GM12878 (cell line): ENCODE measurements around the gene SOX2. TPM values are rescaled to one million over a fixed set of nuclear protein-coding genes. Genes with fewer than 3 reads are reported as not detected.

Experiments used
- ATAC-seq: fragments of 200-7000 bp; cut with Tn5 transposase; 3 replicates; pipeline ENCODE4 v1.9.1; 2020; ENCODE audit warnings: mild to moderate bottlenecking, moderate library complexity
- BruUV-seq: library from RNA; stranded (reverse); fragments of 400-500 nt; replicated peaks from 2 replicates; lab custom pipeline; 2021; lab: Mats Ljungman, UMichigan
- CTCF ChIA-PET: fragments of 300-600 bp; sonication (Branson Sonifier 250); formaldehyde crosslinking; extraction: SDS; loops from one replicate; lab custom pipeline; 2021; ENCODE audit warnings: inconsistent platforms; lab: Yijun Ruan, JAX
- POLR2A ChIA-PET: fragments of 350-600 bp; formaldehyde crosslinking; extraction: SDS; loops from one replicate; lab custom pipeline; 2021; ENCODE audit warnings: inconsistent platforms; lab: Charles Lee
- RAD21 ChIA-PET: fragments of 300-600 bp; sonication (Branson Sonifier 250); formaldehyde crosslinking; loops from one replicate; lab custom pipeline; 2023; ENCODE audit warnings: antibody characterized with exemption; ENCODE audit not compliant: unreplicated experiment; lab: Charles Lee
- SMC1A ChIA-PET: fragments of 300-600 bp; sonication (Branson Sonifier 250); formaldehyde crosslinking; loops from one replicate; lab custom pipeline; 2023; ENCODE audit not compliant: unreplicated experiment, uncharacterized antibody; lab: Charles Lee
- DNase-seq: peaks from one replicate; pipeline ENCODE4 v3.0.0-alpha.2; 2011; ENCODE audit warnings: low read depth, low spot score
- FAIRE-seq: peaks from 3 replicates; lab custom pipeline; 2011; peaks lifted over from hg19 to GRCh38; lab: Jason Lieb, UNC
- H2AFZ ChIP-seq: 2 replicates; pipeline ENCODE4 v1.6.0; 2011; ENCODE audit warnings: low read depth, low read length, control low read depth; ENCODE audit not compliant: control insufficient read depth
- H3K27ac ChIP-seq: 2 replicates; pipeline ENCODE4 v1.5.1; 2011; ENCODE audit warnings: control low read depth; ENCODE audit not compliant: control insufficient read depth, insufficient read depth
- H3K27me3 ChIP-seq, 2 experiments: replicated peaks in 1 of 2; 2 replicates each; pipeline versions ENCODE4 v1.6.0 to v1.6.1; 2011; ENCODE audit warnings: low read length in 1 of 2; ENCODE audit not compliant: control insufficient read depth in 2 of 2, insufficient read depth in 2 of 2
- H3K36me3 ChIP-seq, 2 experiments: 2 replicates each; pipeline ENCODE4 v1.5.1; 2011; ENCODE audit warnings: low read length in 1 of 2; ENCODE audit not compliant: control insufficient read depth in 2 of 2, insufficient read depth in 2 of 2
- H3K4me1 ChIP-seq: 2 replicates; pipeline ENCODE4 v1.6.1; 2011; ENCODE audit warnings: mild to moderate bottlenecking, low read length, moderate library complexity, mixed read lengths; ENCODE audit not compliant: control insufficient read depth, insufficient read depth
- H3K4me2 ChIP-seq: 2 replicates; pipeline ENCODE4 v1.6.0; 2011; ENCODE audit warnings: control low read depth; ENCODE audit not compliant: control insufficient read depth, insufficient read depth
- H3K4me3 ChIP-seq: fragments of 200-600 bp; sonication (generic); 2 replicates; pipeline ENCODE4 v1.5.1; 2016
- H3K79me2 ChIP-seq: 2 replicates; pipeline ENCODE4 v1.6.0; 2011; ENCODE audit warnings: low read length; ENCODE audit not compliant: control insufficient read depth, insufficient read depth
- H3K9ac ChIP-seq: 2 replicates; pipeline ENCODE4 v1.8.0; 2011; ENCODE audit warnings: low read length, control low read depth, mixed read lengths; ENCODE audit not compliant: control insufficient read depth, insufficient read depth
- H3K9me3 ChIP-seq: replicated peaks from 3 replicates; pipeline ENCODE4 v1.5.1; 2011; ENCODE audit warnings: mild to moderate bottlenecking, low read length; ENCODE audit not compliant: control insufficient read depth, insufficient read depth
- H4K20me1 ChIP-seq: 2 replicates; pipeline ENCODE4 v1.6.0; 2011; ENCODE audit not compliant: control insufficient read depth, insufficient read depth
- BHLHE40 ChIP-seq, 2 experiments: fragments of 450-650 bp in 1 of 2; IDR thresholded peaks; 2 replicates each; pipeline ENCODE4 v1.6.1; 2011 to 2017; ENCODE audit warnings: low read depth in 2 of 2, borderline replicate concordance in 1 of 2, improper control_type of control experiment in 1 of 2, low read length in 1 of 2, mild to moderate bottlenecking in 1 of 2
- FOXM1 ChIP-seq: IDR thresholded peaks from 2 replicates; pipeline ENCODE4 v1.6.1; 2012; ENCODE audit warnings: low read depth, mild to moderate bottlenecking, inconsistent platforms, low read length, moderate library complexity
- MTA2 ChIP-seq: fragments of 450-650 bp; IDR thresholded peaks from 2 replicates; pipeline ENCODE4 v1.6.1; 2016; ENCODE audit warnings: low read depth, mild to moderate bottlenecking, moderate library complexity
- POLR2AphosphoS5 ChIP-seq: IDR thresholded peaks from 2 replicates; pipeline ENCODE4 v1.6.1; 2011; ENCODE audit warnings: mild to moderate bottlenecking, low read length, inconsistent platforms
- SIX5 ChIP-seq: IDR thresholded peaks from 2 replicates; pipeline ENCODE4 v1.6.1; 2011; ENCODE audit warnings: mild to moderate bottlenecking, low read depth, low read length, moderate library complexity; ENCODE audit not compliant: severe bottlenecking
- SMC3 ChIP-seq: IDR thresholded peaks from 2 replicates; pipeline ENCODE4 v1.6.1; 2011; ENCODE audit warnings: low read length, improper control_type of control experiment, borderline replicate concordance
- SP1 ChIP-seq: IDR thresholded peaks from one replicate; pipeline ENCODE4 v1.6.1; 2011; ENCODE audit warnings: low read depth, low read length
- ZNF207 ChIP-seq: fragments of 450-650 bp; IDR thresholded peaks from 2 replicates; pipeline ENCODE4 v1.6.1; 2014; ENCODE audit warnings: antibody characterized with exemption, mild to moderate bottlenecking, borderline replicate concordance
- whole genome bisulfite sequencing: methylation state at CpG from one replicate; pipeline ENCODE4 v1.1.6; 2016; ENCODE audit warnings: low lambda C conversion rate; ENCODE audit not compliant: insufficient replicate concordance, insufficient coverage; ENCODE audit errors: missing lambda C conversion rate; 5-methylcytosine and 5-hydroxymethylcytosine counted together
- in situ Hi-C: fragments of 300-500 bp; cut with MboI; formaldehyde crosslinking; loops from 9 replicates; pipeline ENCODE4 v1.14.3; 2018; ENCODE audit warnings: mixed read lengths
- intact Hi-C: fragments of 100-400 bp; cut with micrococcal nuclease; formaldehyde crosslinking; loops from one replicate; pipeline ENCODE4 v1.14.2; 2022; ENCODE audit not compliant: unreplicated experiment
- polyA plus RNA-seq, 11 experiments: library from polyadenylated mRNA; depleted of rRNA in 4 of 11; unstranded in 6 of 11; stranded (reverse) in 5 of 11; fragments of >200 nt; fragmentation: Nextera tagmentation in 4 of 11; fragmentation: Illumina TruSeq in 1 of 11; extraction: Ambion mirVana in 4 of 11; extraction: Trizol in 1 of 11; gene quantifications; 1 replicate in 1 of 11; 2 replicates in 10 of 11; pipeline versions ENCODE4 v1.2.1 to v1.2.3, GENCODE V29; 2011 to 2016; ENCODE audit warnings: inconsistent platforms in 2 of 11, missing spikeins in 2 of 11, low read depth in 1 of 11
- total RNA-seq, 4 experiments: library from RNA; depleted of rRNA in 3 of 4; stranded (reverse); fragments of >200 nt in 3 of 4; fragmentation: Illumina TruSeq in 1 of 4; extraction: Trizol in 1 of 4; gene quantifications; 2 replicates each; pipeline versions ENCODE4 v1.2.1 to v1.2.3, GENCODE V29; 2013 to 2021
- TF ChIP-seq, protein P1 (sequence below): IDR thresholded peaks from 2 replicates; pipeline ENCODE4 v1.6.1; 2012; ENCODE audit warnings: low read depth, low read length, improper control_type of control experiment
- TF ChIP-seq, protein P2 (sequence below): IDR thresholded peaks from 2 replicates; pipeline ENCODE4 v1.6.1; 2012; ENCODE audit warnings: improper control_type of control experiment, low read depth, low read length; ENCODE audit not compliant: insufficient replicate concordance
- TF ChIP-seq, protein P3 (sequence below): fragments of 450-650 bp; formaldehyde crosslinking; IDR thresholded peaks from 2 replicates; pipeline ENCODE4 v1.4.0; 2020; ENCODE audit warnings: mild to moderate bottlenecking, moderate library complexity
- TF ChIP-seq, protein P4 (sequence below): IDR thresholded peaks from 2 replicates; pipeline ENCODE4 v1.6.1; 2012; ENCODE audit warnings: low read depth, low read length, improper control_type of control experiment

Gene SOX2
- total and polyA plus RNA-seq, 10 of the 15 experiments (the other 5 are each of a cell fraction or from before 2014, with no cell fraction given), result 0.06 to 0.10 (median 0.07) TPM; not detected in 6

DNA sequence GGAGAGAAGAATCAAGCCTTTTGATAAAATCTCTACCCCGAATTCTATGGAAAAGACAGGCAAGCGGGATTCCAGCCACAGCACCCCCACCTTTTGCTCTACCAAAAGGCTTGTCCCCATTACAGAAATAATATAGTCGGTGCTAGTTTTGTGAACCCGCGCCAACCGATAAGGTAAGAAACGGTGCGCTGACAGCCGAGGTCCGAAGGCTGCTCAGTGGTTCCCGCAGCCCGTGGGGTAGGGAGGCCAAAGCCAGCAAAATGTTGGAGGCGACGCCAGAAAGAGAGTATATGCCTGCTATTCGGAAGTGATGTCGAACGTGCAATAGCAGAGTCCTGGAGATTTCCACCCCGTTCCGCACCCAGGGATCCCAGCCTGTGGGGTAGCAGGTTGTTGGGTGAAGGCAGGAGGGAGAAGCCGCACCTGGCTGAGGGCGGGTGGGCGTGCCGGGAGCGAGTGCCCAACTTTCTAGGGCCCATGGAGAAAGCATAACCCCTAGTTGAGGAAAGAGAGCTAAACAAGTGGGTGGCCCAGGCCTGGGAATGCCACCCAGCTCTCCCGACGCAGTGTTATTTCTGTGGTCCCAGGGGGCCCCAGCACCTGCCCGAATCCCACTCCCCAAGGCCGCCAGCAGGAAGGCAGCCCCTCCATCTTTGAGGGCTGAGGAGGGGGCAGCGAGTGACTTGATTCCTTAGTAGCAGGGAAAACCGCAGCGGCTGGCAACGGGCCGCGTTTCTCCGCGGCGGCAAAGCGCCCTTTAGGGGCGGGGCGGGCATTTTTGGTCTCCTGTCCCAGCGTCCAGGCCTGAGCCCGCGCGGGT is 7.9 kb upstream of the SOX2 start:
- H3K79me2 ChIP-seq, result no peaks in the 10 kb centered on the region
- peaks cover 4 to 17% of the 10 kb centered on the region in 2 experiments for H3K27me3 ChIP-seq
- ATAC-seq, result no peak
- no peaks in the 10 kb centered on the region for H3K4me1 ChIP-seq
- POLR2A ChIA-PET, result no interaction called here
- BruUV-seq, result no TSS peak
- H2AFZ ChIP-seq, result no peak overlapping the region
- H3K4me3 ChIP-seq, result no peak overlapping the region
- no peak for FAIRE-seq
- H3K27ac ChIP-seq, result no peak overlapping the region
- intact Hi-C loops, result loop anchor here (10.0 kb wide), 3 partner anchors 231 to 899 kb away; partner anchors contain the start of gene FXR1
- CTCF ChIA-PET, result no interaction called here
- no peak overlapping the region for H3K4me2 ChIP-seq
- H3K9me3 ChIP-seq, result no peaks in the 10 kb centered on the region
- no peak overlapping the region for H3K9ac ChIP-seq
- in situ Hi-C loops, result loop anchor here (10.0 kb wide), 1 partner anchor 551 kb away; no protein-coding TSS in a partner anchor
- RAD21 ChIA-PET, result no interaction called here
- no peaks in the 10 kb centered on the region for H3K36me3 ChIP-seq
- SMC1A ChIA-PET, result no interaction called here
- DNase-seq, result no peak
- no peaks in the 10 kb centered on the region; the same call in 1 of the 2 replicates for H4K20me1 ChIP-seq
- WGBS, result 22% methylated on average over 39 of the region's 44 CpGs
- no peak for TF ChIP-seq ZNF207
- no peak for TF ChIP-seq SMC3
- no peak for TF ChIP-seq BHLHE40 (IDR thresholded peaks at IDR 0.05; ENCODE audit: borderline replicate concordance in 1 of 2, low read depth in 2 of 2, low read length in 1 of 2)
- TF ChIP-seq SIX5, result no peak
- TF ChIP-seq, protein P1, sequence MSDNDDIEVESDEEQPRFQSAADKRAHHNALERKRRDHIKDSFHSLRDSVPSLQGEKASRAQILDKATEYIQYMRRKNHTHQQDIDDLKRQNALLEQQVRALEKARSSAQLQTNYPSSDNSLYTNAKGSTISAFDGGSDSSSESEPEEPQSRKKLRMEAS, result no peak
- no peak for TF ChIP-seq FOXM1
- TF ChIP-seq POLR2AphosphoS5, result no peak
- TF ChIP-seq, protein P2, sequence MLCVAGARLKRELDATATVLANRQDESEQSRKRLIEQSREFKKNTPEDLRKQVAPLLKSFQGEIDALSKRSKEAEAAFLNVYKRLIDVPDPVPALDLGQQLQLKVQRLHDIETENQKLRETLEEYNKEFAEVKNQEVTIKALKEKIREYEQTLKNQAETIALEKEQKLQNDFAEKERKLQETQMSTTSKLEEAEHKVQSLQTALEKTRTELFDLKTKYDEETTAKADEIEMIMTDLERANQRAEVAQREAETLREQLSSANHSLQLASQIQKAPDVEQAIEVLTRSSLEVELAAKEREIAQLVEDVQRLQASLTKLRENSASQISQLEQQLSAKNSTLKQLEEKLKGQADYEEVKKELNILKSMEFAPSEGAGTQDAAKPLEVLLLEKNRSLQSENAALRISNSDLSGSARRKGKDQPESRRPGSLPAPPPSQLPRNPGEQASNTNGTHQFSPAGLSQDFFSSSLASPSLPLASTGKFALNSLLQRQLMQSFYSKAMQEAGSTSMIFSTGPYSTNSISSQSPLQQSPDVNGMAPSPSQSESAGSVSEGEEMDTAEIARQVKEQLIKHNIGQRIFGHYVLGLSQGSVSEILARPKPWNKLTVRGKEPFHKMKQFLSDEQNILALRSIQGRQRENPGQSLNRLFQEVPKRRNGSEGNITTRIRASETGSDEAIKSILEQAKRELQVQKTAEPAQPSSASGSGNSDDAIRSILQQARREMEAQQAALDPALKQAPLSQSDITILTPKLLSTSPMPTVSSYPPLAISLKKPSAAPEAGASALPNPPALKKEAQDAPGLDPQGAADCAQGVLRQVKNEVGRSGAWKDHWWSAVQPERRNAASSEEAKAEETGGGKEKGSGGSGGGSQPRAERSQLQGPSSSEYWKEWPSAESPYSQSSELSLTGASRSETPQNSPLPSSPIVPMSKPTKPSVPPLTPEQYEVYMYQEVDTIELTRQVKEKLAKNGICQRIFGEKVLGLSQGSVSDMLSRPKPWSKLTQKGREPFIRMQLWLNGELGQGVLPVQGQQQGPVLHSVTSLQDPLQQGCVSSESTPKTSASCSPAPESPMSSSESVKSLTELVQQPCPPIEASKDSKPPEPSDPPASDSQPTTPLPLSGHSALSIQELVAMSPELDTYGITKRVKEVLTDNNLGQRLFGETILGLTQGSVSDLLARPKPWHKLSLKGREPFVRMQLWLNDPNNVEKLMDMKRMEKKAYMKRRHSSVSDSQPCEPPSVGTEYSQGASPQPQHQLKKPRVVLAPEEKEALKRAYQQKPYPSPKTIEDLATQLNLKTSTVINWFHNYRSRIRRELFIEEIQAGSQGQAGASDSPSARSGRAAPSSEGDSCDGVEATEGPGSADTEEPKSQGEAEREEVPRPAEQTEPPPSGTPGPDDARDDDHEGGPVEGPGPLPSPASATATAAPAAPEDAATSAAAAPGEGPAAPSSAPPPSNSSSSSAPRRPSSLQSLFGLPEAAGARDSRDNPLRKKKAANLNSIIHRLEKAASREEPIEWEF, result no peak
- TF ChIP-seq, protein P3, sequence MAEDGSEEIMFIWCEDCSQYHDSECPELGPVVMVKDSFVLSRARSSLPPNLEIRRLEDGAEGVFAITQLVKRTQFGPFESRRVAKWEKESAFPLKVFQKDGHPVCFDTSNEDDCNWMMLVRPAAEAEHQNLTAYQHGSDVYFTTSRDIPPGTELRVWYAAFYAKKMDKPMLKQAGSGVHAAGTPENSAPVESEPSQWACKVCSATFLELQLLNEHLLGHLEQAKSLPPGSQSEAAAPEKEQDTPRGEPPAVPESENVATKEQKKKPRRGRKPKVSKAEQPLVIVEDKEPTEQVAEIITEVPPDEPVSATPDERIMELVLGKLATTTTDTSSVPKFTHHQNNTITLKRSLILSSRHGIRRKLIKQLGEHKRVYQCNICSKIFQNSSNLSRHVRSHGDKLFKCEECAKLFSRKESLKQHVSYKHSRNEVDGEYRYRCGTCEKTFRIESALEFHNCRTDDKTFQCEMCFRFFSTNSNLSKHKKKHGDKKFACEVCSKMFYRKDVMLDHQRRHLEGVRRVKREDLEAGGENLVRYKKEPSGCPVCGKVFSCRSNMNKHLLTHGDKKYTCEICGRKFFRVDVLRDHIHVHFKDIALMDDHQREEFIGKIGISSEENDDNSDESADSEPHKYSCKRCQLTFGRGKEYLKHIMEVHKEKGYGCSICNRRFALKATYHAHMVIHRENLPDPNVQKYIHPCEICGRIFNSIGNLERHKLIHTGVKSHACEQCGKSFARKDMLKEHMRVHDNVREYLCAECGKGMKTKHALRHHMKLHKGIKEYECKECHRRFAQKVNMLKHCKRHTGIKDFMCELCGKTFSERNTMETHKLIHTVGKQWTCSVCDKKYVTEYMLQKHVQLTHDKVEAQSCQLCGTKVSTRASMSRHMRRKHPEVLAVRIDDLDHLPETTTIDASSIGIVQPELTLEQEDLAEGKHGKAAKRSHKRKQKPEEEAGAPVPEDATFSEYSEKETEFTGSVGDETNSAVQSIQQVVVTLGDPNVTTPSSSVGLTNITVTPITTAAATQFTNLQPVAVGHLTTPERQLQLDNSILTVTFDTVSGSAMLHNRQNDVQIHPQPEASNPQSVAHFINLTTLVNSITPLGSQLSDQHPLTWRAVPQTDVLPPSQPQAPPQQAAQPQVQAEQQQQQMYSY, result no peak
- TF ChIP-seq MTA2, result no peak
- no peak for TF ChIP-seq SP1
- TF ChIP-seq, protein P4, sequence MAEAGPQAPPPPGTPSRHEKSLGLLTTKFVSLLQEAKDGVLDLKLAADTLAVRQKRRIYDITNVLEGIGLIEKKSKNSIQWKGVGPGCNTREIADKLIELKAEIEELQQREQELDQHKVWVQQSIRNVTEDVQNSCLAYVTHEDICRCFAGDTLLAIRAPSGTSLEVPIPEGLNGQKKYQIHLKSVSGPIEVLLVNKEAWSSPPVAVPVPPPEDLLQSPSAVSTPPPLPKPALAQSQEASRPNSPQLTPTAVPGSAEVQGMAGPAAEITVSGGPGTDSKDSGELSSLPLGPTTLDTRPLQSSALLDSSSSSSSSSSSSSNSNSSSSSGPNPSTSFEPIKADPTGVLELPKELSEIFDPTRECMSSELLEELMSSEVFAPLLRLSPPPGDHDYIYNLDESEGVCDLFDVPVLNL, result no peak
